ENCODE data around the gene CACNG4. TPM values are rescaled to one million over a fixed set of nuclear protein-coding genes. Genes with fewer than 3 reads are reported as not detected.

CACNG4 gene
- total RNA-seq: not detected in 2 replicates

GRCh38 chr17:66963909-66964771, at the start of gene CACNG4:
Gene CACNG4 (plus strand): TSS chr17:66964707. CDS start chr17:66964912, 205 bp downstream.

GRCh38 chr17:67044016-67044772, 79.7 kb downstream of the CACNG4 start, which contains the start of gene CACNG1:
Gene CACNG1 (plus strand): TSS chr17:67044554. CDS start chr17:67044661, 107 bp downstream.

Other genes starting within 250 kb of the CACNG4 start
- gene CACNG5, start 129.6 kb upstream of the CACNG4 start, total RNA-seq: not detected in 2 replicates
- not detected in 2 replicates for gene CACNG1, start 79.8 kb downstream of the CACNG4 start, total RNA-seq

Data from regular cardiac myocyte (primary cell).